Transverse colon (tissue), 3 donors: Measurements from ENCODE around the gene XRRA1.

ENCODE experiments used
- EP300 ChIP-seq: sonication (generic); formaldehyde crosslinking; IDR thresholded peaks from one replicate; pipeline ENCODE4 v1.6.1; 2017; ENCODE audit warnings: antibody characterized with exemption, low read depth
- POLR2A ChIP-seq: fragments of 450-650 bp; IDR thresholded peaks from one replicate; pipeline ENCODE4 v1.6.1; 2016; ENCODE audit warnings: antibody characterized with exemption, mild to moderate bottlenecking, moderate library complexity
- TF ChIP-seq, protein P1 (sequence below), 5 experiments: fragments of 200-600 bp in 3 of 5; fragments of 450-650 bp in 2 of 5; sonication (generic) in 3 of 5; IDR thresholded peaks; 1 replicate in 2 of 5; 2 replicates in 3 of 5; pipeline ENCODE4 v1.5.1; 2016 to 2017; ENCODE audit warnings: antibody characterized with exemption in 5 of 5, inconsistent platforms in 3 of 5, mild to moderate bottlenecking in 2 of 5, moderate library complexity in 1 of 5

DNA sequence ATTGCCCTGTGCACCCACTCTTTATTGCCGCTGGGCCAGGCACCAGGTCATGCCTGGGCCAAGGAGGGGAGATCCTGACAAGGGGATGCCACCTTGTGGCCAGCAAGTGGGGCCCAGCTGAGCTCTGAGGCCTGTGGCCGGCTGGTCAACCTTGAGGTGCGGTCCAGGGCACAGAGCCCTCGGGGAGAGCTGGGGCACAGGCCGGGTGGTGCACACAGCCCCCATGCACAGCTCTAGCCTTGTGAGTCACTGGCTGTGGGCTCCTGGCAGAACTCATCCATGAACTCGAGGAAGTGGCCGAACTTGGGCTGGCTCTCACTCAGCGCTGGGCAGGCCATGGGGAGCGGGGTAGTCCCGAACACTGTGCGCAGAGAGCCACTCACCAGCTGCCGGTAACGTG is 105.9 kb downstream of the XRRA1 start:
- TF ChIP-seq, protein P1, sequence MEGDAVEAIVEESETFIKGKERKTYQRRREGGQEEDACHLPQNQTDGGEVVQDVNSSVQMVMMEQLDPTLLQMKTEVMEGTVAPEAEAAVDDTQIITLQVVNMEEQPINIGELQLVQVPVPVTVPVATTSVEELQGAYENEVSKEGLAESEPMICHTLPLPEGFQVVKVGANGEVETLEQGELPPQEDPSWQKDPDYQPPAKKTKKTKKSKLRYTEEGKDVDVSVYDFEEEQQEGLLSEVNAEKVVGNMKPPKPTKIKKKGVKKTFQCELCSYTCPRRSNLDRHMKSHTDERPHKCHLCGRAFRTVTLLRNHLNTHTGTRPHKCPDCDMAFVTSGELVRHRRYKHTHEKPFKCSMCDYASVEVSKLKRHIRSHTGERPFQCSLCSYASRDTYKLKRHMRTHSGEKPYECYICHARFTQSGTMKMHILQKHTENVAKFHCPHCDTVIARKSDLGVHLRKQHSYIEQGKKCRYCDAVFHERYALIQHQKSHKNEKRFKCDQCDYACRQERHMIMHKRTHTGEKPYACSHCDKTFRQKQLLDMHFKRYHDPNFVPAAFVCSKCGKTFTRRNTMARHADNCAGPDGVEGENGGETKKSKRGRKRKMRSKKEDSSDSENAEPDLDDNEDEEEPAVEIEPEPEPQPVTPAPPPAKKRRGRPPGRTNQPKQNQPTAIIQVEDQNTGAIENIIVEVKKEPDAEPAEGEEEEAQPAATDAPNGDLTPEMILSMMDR (IDR thresholded peaks at IDR 0.05) = no peak
- TF ChIP-seq EP300 (no peak), POLR2A (no peak)
